GM12892 (cell line): ENCODE data around the gene WDR18.

Source experiments
- POLR2A ChIP-seq: IDR thresholded peaks from 2 replicates; pipeline ENCODE4 v1.6.1; 2011; ENCODE audit warnings: low read depth, low read length, control low read depth
- POLR2AphosphoS5 ChIP-seq: IDR thresholded peaks from 2 replicates; pipeline ENCODE4 v1.6.1; 2011; ENCODE audit warnings: low read depth, low read length, control low read depth
- TAF1 ChIP-seq: IDR thresholded peaks from 2 replicates; pipeline ENCODE4 v1.6.1; 2011; ENCODE audit warnings: low read depth, mild to moderate bottlenecking, control low read depth, low read length, borderline replicate concordance

DNA sequence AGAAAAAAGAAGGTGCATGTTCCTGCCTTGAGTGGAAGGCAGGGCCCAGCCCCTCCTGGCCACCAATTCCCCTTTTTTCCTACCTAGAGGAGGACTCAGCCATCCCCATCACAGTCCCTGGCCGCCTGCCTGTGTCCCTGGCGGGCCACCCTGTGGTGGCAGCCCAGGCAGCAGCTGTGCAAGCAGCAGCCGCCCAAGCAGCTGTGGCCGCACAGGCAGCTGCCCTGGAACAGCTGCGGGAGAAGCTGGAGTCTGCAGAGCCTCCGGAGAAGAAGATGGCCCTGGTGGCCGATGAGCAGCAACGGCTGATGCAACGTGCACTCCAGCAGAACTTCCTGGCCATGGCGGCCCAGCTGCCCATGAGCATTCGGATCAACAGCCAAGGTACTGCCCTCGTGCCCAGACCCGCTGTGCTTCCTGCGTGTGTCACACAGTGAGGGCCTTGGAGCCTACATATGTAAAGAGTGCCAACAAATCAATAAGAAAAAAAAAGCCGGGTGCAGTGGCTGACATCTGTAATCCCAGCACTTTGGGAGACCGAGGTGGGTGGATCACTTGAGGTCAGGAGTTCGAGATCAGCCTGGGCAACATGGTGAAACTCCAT lies 17.6 kb upstream of the WDR18 start:
- TF ChIP-seq POLR2AphosphoS5 (no peak), POLR2A (no peak), TAF1 (no peak)
